Duodenal mucosa (tissue), 2 donors: ENCODE data around the gene SNRNP25.

Experiments
- H3K27ac ChIP-seq: one replicate; pipeline ENCODE4 v1.7.0; 2013; ENCODE audit warnings: low read depth, low read length
- H3K27me3 ChIP-seq, 2 donors: one replicate each; pipeline ENCODE4 v1.7.0; 2013; ENCODE audit warnings: low read length in 2 of 2, control low read depth in 1 of 2; ENCODE audit not compliant: insufficient read depth in 2 of 2, control insufficient read depth in 1 of 2
- H3K36me3 ChIP-seq, 2 donors: one replicate each; pipeline ENCODE4 v1.7.0; 2013; ENCODE audit warnings: low read length in 2 of 2, control low read depth in 1 of 2; ENCODE audit not compliant: insufficient read depth in 2 of 2, control insufficient read depth in 1 of 2
- H3K4me1 ChIP-seq, 2 donors: one replicate each; pipeline ENCODE4 v1.7.0; 2013; ENCODE audit warnings: low read length in 2 of 2, control low read depth in 1 of 2; ENCODE audit not compliant: insufficient read depth in 2 of 2, control insufficient read depth in 1 of 2
- H3K4me3 ChIP-seq, 2 donors: one replicate each; pipeline ENCODE4 v1.7.0; 2013; ENCODE audit warnings: low read length in 2 of 2, low read depth in 1 of 2
- H3K9ac ChIP-seq, 2 donors: one replicate each; pipeline ENCODE4 v1.7.0; 2013; ENCODE audit warnings: low read length in 2 of 2, low read depth in 1 of 2
- H3K9me3 ChIP-seq, 2 donors: one replicate each; pipeline ENCODE4 v1.7.0; 2013; ENCODE audit warnings: low read length in 2 of 2, control low read depth in 1 of 2; ENCODE audit not compliant: control insufficient read depth in 1 of 2

SNRNP25 gene

DNA sequence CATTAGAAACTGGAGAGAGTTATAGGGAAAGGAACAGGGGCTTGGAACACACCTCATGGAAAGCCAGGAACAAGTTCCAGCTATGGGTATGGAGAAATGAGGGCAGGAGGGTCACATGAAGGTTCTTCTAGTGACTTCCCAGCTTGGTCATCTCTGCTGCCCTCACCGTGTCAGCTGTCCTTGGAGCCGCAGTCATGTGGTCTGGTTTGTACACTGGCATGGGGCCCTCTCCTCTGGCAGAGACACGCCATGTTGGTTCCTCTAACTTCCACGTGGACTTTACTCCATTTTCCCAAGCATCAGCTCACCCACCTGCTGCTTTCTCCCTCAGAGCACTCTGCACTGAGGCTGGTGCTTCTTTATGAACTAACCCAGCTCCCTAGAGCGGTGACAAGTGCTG lies 50.7 kb downstream of the SNRNP25 start:
- Histone ChIP-seq H3K9me3 (no peaks in the 10 kb centered on the region), H3K4me3 (no peak overlapping the region), H3K36me3 (peaks cover 0 to 25% of the 10 kb centered on the region in 2 donors), H3K4me1 (no peaks in the 10 kb centered on the region), H3K27ac (no peak overlapping the region), H3K27me3 (no peaks in the 10 kb centered on the region), H3K9ac (no peak overlapping the region)

DNA sequence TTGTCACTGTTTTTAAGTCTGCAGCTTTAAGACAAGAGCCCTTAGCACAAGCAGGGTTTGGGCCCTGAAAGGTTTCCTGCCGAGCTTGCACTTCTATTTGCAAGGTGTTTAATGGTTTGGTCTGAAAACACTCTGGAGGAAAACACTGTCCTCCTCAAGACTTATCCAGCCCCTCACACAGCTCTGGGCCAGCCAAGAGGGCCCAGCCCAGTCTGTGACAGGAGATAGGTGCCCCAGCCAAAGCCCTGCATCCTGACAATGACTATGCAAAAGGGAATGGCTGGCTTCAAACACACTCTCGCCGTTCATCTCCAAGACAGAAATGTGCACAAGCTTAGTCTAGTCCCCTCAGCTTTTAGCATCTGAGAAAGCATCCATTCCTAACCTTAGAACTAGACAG lies 51.3 kb downstream of the SNRNP25 start:
- Histone ChIP-seq H3K4me3 (no peak overlapping the region), H3K9ac (no peak overlapping the region), H3K4me1 (no peaks in the 10 kb centered on the region), H3K27ac (no peak overlapping the region), H3K27me3 (no peaks in the 10 kb centered on the region), H3K36me3 (peaks cover 0 to 27% of the 10 kb centered on the region in 2 donors), H3K9me3 (no peaks in the 10 kb centered on the region)

DNA sequence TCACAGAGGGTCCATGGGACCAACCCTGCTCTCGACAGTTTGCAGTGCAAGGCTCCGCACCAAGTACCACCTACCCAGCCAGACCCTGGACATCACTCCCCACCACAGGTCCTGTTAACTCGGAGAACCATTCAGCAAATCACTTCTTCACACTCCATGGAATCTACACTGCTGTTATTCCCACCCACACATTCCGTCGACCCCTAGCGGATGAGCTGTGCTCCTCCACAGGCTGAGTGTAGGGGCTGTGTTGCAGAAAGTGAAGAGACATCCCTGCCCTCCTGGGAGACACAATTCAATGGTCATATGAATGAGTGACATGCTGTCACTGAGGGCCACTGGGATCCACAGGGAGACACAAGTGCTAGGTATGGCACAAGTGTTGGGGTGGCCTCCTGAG lies 51.9 kb downstream of the SNRNP25 start:
- H3K9ac ChIP-seq, result no peak overlapping the region
- H3K4me3 ChIP-seq, result no peak overlapping the region
- H3K27ac ChIP-seq, result no peak overlapping the region
- no peaks in the 10 kb centered on the region for H3K27me3 ChIP-seq
- peaks cover 0 to 27% of the 10 kb centered on the region in 2 donors for H3K36me3 ChIP-seq
- H3K9me3 ChIP-seq, result no peaks in the 10 kb centered on the region
- H3K4me1 ChIP-seq, result no peaks in the 10 kb centered on the region

DNA sequence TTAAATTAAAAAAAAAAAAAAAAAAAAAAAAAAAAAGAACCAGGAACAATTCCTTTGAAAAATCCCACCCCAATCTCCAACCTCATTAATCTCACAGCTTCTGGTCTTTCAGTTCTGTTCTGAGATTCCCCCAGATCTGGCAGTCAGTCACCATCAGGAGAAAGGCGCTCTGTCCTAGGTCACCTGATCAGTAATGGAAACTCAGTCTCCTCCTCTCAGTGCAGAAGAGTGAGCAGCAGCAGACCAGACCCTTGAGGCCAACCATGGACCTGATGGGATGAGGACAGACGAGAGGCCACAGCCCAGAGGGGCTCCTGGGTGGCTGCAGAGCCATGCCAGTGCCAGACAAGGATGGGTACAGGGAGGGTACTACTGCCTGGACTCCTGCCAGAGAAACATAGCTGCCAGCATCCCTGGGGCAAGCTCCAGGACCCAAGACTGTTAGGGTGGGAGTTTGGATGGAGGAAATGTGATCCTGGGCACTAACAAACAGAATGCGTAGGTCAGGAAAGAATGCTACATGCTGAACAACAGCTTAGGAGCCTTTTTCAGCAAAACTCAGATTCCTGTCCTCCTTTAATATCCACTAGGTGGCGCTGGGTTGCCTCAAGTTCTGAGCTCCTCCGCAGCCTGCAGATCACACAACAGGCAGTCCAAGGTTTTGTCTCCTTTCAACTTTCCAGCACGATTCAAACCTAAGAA lies 53.1 kb downstream of the SNRNP25 start:
- Histone ChIP-seq H3K9ac (no peak overlapping the region), H3K9me3 (no peaks in the 10 kb centered on the region), H3K4me3 (no peak overlapping the region), H3K36me3 (peaks cover under 1 to 24% of the 10 kb centered on the region in 2 donors), H3K27ac (no peak overlapping the region), H3K4me1 (no peaks in the 10 kb centered on the region), H3K27me3 (no peaks in the 10 kb centered on the region)
